DOHH2 (cell line): ENCODE data around the gene SMOC2.

Experiments
- H3F3A ChIP-seq: fragments of 200-600 bp; sonication (generic), shearing (Covaris generic); 2 replicates; pipeline ENCODE4 v1.6.0; 2016; ENCODE audit warnings: antibody characterized with exemption, mild to moderate bottlenecking; ENCODE audit not compliant: control insufficient read depth, insufficient read depth
- H3K27ac ChIP-seq: fragments of 200-600 bp; sonication (generic); 2 replicates; pipeline ENCODE4 v1.5.1; 2014; ENCODE audit warnings: low read depth, mild to moderate bottlenecking, low read length, moderate library complexity
- H3K27me3 ChIP-seq: fragments of 200-600 bp; sonication (generic); 2 replicates; pipeline ENCODE4 v1.6.1; 2014; ENCODE audit warnings: mild to moderate bottlenecking, low read length, mixed read lengths; ENCODE audit not compliant: control insufficient read depth
- H3K36me3 ChIP-seq: fragments of 200-600 bp; sonication (generic); 2 replicates; pipeline ENCODE4 v1.6.1; 2014; ENCODE audit warnings: mild to moderate bottlenecking, low read length, moderate library complexity, mixed read lengths; ENCODE audit not compliant: control insufficient read depth
- H3K4me1 ChIP-seq: fragments of 200-600 bp; sonication (generic); 2 replicates; pipeline ENCODE4 v1.6.1; 2014; ENCODE audit warnings: mild to moderate bottlenecking, low read length, mixed read lengths; ENCODE audit not compliant: control insufficient read depth
- H3K4me2 ChIP-seq: fragments of 200-600 bp; sonication (generic); 2 replicates; pipeline ENCODE4 v1.6.0; 2014; ENCODE audit warnings: mild to moderate bottlenecking, low read length, moderate library complexity
- H3K4me3 ChIP-seq: fragments of 200-600 bp; sonication (generic); 2 replicates; pipeline ENCODE4 v1.5.1; 2014; ENCODE audit warnings: mild to moderate bottlenecking, low read length, mixed read lengths
- H3K79me2 ChIP-seq: fragments of 200-600 bp; sonication (generic); 2 replicates; pipeline ENCODE4 v1.6.1; 2014; ENCODE audit warnings: mild to moderate bottlenecking, low read length, mixed read lengths; ENCODE audit not compliant: control insufficient read depth
- H3K9me2 ChIP-seq: fragments of 200-600 bp; sonication (generic); replicated peaks from 2 replicates; pipeline ENCODE4 v1.6.1; 2014; ENCODE audit warnings: mild to moderate bottlenecking, low read length, mixed read lengths; ENCODE audit not compliant: control insufficient read depth
- H3K9me3 ChIP-seq: fragments of 200-600 bp; sonication (generic); 2 replicates; pipeline ENCODE4 v1.6.1; 2014; ENCODE audit warnings: antibody characterized with exemption, low read length, mixed read lengths; ENCODE audit not compliant: control insufficient read depth, insufficient read depth
- H4K20me1 ChIP-seq: fragments of 200-600 bp; sonication (generic); 2 replicates; pipeline ENCODE4 v1.6.0; 2014; ENCODE audit warnings: low read depth, mild to moderate bottlenecking, antibody characterized with exemption, low read length, moderate library complexity; ENCODE audit not compliant: control insufficient read depth, insufficient read depth
- CTCF ChIP-seq: fragments of 200-600 bp; sonication (generic); IDR thresholded peaks from one replicate; pipeline ENCODE4 v1.5.1; 2014; ENCODE audit warnings: antibody characterized with exemption, mild to moderate bottlenecking, low read depth, low read length; ENCODE audit not compliant: poor library complexity, severe bottlenecking
- EZH2phosphoT487 ChIP-seq: fragments of 200-600 bp; sonication (generic); IDR thresholded peaks from 2 replicates; pipeline ENCODE4 v1.6.1; 2017; ENCODE audit warnings: borderline replicate concordance, mild to moderate bottlenecking, antibody characterized with exemption, low read length, moderate library complexity, mixed read lengths

SMOC2 gene

DNA sequence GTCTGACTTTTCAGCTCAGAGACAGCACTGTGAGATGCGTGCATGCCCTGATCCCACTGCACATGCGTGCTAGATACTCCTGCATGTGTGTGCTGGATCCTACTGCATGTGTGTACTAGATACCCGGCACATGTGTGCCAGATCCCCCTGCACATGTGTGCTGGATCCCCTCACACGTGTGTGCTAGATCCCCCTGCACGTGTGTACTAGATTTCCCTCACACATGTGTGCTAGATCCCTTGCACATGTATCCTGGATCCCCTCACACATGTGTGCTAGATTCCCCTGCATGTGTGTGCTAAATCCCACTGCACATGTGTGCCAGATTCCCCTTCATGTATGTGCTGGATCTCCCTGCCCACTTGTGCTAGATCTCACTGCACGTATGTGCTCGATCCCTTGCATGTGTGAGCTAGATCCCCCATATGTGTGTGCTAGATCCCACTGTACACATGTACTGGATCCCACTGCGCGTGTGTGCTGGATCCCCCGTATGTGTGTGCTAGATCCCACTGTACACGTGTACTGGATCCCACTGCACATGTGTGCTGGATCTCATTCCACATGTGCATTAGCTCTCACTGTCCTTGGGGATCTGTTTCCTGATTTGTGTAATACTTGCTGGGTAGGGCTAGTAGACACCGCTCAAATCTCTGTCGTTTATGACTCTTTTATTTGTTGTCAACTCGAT is 214.6 kb downstream of the SMOC2 start:
- no peaks in the 10 kb centered on the region for H3K4me1 ChIP-seq
- H3F3A ChIP-seq: no peaks in the 10 kb centered on the region
- no peak overlapping the region for H3K27ac ChIP-seq
- H3K79me2 ChIP-seq: no peaks in the 10 kb centered on the region
- no peaks in the 10 kb centered on the region for H3K9me2 ChIP-seq
- no peak overlapping the region for H3K4me3 ChIP-seq
- no peaks in the 10 kb centered on the region for H3K36me3 ChIP-seq
- H3K4me2 ChIP-seq: no peak overlapping the region
- H3K9me3 ChIP-seq: peaks cover 24% of the 10 kb centered on the region; the same call in 1 of the 2 replicates
- no peaks in the 10 kb centered on the region for H3K27me3 ChIP-seq
- no peaks in the 10 kb centered on the region for H4K20me1 ChIP-seq
- TF ChIP-seq EZH2phosphoT487 (no peak), CTCF (no peak)

- Histone ChIP-seq H3K9me2 (no peaks in the 10 kb centered on the region), H3K4me2 (no peak overlapping the region), H3K27me3 (no peaks in the 10 kb centered on the region), H3K27ac (no peak overlapping the region), H4K20me1 (no peaks in the 10 kb centered on the region), H3K4me1 (no peaks in the 10 kb centered on the region), H3K9me3 (peaks cover 19% of the 10 kb centered on the region; the same call in 1 of the 2 replicates), H3K79me2 (no peaks in the 10 kb centered on the region), H3K4me3 (no peak overlapping the region), H3K36me3 (no peaks in the 10 kb centered on the region), H3F3A (no peaks in the 10 kb centered on the region)
- TF ChIP-seq EZH2phosphoT487: no peak
- no peak for TF ChIP-seq CTCF
Observed at GRCh38 chr6:168658059-168658458, 217.1 kb downstream of the SMOC2 start.

- Histone ChIP-seq H3K4me2 (no peak overlapping the region), H3K9me2 (no peaks in the 10 kb centered on the region), H3K27me3 (no peaks in the 10 kb centered on the region), H3K27ac (no peak overlapping the region), H3K79me2 (no peaks in the 10 kb centered on the region), H3K9me3 (peaks cover 17% of the 10 kb centered on the region; the same call in 1 of the 2 replicates), H3K36me3 (no peaks in the 10 kb centered on the region), H3F3A (no peaks in the 10 kb centered on the region), H4K20me1 (no peaks in the 10 kb centered on the region), H3K4me3 (no peak overlapping the region), H3K4me1 (no peaks in the 10 kb centered on the region)
- TF ChIP-seq EZH2phosphoT487 (no peak), CTCF (no peak)
Observed at GRCh38 chr6:168660400-168660945, 219.5 kb downstream of the SMOC2 start.
